Activated CD4-positive, alpha-beta memory T cell treated with anti-CD3 and anti-CD28 coated beads, Interleukin-2, amount 10 ng/mL, durations not matched to agents 7 days and 5 days (primary cell): ENCODE measurements around the gene UGT1A9. TPM values are rescaled to one million over a fixed set of nuclear protein-coding genes. Genes with fewer than 3 reads are reported as not detected.
"Not testable (repeated sequence)": the region's sequence is repeated elsewhere in the genome, so short reads cannot be mapped to it uniquely, and the experiment has no call there.

Experiments
- CTCF ChIA-PET: fragments of 350-600 bp; sonication (Branson Sonifier 250); formaldehyde crosslinking; loops from one replicate; lab custom pipeline; 2021; ENCODE audit warnings: antibody characterized with exemption, inconsistent platforms; lab: Charles Lee
- POLR2A ChIA-PET: fragments of 350-600 bp; sonication (Branson Sonifier 250); formaldehyde crosslinking; loops from one replicate; lab custom pipeline; 2021; ENCODE audit warnings: antibody characterized with exemption; lab: Charles Lee
- DNase-seq: peaks from one replicate; pipeline ENCODE4 v3.0.0-alpha.2; 2020
- H3K27ac Mint-ChIP-seq: one replicate; pipeline ENCODE4 v1.8.0; 2021; ENCODE audit warnings: mild to moderate bottlenecking, mixed read lengths
- H3K27me3 Mint-ChIP-seq: one replicate; pipeline ENCODE4 v1.8.0; 2021; ENCODE audit warnings: mixed read lengths
- H3K36me3 Mint-ChIP-seq: one replicate; pipeline ENCODE4 v1.8.0; 2021; ENCODE audit warnings: low read depth, mixed read lengths
- H3K4me1 Mint-ChIP-seq: one replicate; pipeline ENCODE4 v1.8.0; 2021; ENCODE audit warnings: mixed read lengths
- H3K4me3 Mint-ChIP-seq: one replicate; pipeline ENCODE4 v1.8.0; 2021; ENCODE audit warnings: mild to moderate bottlenecking, mixed read lengths
- H3K9me3 Mint-ChIP-seq: one replicate; pipeline ENCODE4 v1.8.0; 2021; ENCODE audit warnings: mixed read lengths
- total RNA-seq, 2 experiments: library from RNA; stranded (reverse); gene quantifications; one replicate each; pipeline ENCODE4 v1.2.3, GENCODE V29; 2021

The UGT1A9 gene
- not detected for total RNA-seq

DNA sequence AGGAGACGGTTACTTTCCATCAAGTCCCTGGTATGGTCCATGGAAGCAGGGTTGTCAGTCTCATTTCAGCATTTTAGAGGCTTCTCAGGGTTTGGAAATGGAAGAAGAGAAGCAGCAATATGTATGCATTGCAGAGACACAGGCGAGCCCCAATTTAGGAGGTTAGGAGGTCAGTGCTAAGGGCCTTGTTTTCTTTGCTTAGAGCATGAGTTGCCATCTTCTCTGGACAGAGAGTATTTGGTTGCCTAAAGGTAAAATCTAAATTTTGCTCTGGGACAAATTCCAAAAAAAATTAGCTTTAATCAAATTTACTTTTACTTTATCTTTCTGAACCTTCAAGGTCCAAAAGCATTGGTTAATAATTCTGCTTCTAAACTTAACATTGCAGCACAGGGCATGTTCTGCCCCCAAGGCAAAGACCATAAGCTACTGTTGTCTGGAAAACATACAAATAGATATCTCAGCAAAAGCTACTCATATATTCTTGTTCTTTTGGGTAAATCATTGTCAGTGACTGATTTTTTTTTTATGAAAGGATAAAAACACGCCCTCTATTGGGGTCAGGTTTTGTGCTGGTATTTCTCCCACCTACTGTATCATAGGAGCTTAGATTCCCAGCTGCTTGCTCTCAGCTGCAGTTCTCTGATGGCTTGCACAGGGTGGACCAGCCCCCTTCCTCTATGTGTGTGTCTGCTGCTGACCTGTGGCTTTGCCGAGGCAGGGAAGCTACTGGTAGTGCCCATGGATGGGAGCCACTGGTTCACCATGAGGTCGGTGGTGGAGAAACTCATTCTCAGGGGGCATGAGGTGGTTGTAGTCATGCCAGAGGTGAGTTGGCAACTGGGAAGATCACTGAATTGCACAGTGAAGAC, at the start of gene UGT1A9:
Gene UGT1A9, plus strand, starts transcription at position 609 of the 872 bp plus-strand sequence. Its CDS starts 37 bp downstream, at position 646.
- H3K4me1 Mint-ChIP-seq, result no peaks in the 10 kb centered on the region

DNA sequence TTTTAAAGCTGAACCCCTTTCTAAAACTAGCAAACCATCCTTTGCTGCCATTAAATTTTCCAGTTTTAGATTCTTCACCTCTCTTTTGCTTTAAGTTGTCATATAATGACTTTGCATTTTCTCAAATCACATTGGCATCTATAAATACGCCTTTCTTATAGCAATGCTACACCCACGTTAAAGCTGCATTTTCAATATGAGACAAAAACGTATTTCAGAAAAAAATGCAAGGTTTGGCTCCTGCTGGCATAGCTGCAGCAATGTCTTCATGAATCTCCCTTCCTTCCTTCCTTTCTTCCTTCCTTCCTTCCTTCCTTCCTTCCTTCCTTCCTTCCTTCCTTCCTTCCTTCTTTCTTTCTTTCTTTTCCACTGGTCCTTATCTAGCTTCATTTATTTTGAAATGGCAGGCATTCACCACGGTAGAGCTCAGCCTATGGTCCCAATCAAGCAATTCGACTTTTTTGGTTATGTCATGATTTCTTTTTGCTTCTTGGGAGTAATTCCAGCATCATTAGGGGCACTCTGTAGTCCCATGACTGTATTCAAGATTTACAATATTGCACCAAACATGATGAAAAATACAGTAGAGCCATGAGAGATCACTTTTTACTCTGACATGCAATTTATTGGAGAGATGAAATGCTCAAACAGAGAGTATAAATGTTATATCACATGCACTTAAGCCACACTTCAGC, 44.2 kb upstream of the UGT1A9 start:
- no peak for DNase-seq
- no peaks in the 10 kb centered on the region for H3K4me1 Mint-ChIP-seq
- H3K27me3 Mint-ChIP-seq, result peaks cover 46% of the 10 kb centered on the region
- H3K27ac Mint-ChIP-seq, result no peak overlapping the region
- H3K36me3 Mint-ChIP-seq, result no peaks in the 10 kb centered on the region
- POLR2A ChIA-PET, result interaction anchor here (0.7 kb wide), 1 partner anchor 29 kb away, joined by 3 read pairs; no protein-coding TSS in a partner anchor
- no peak overlapping the region for H3K4me3 Mint-ChIP-seq
- peaks cover 10% of the 10 kb centered on the region for H3K9me3 Mint-ChIP-seq
- CTCF ChIA-PET, result no interaction called here

More for the DNA sequence above, at the start of gene UGT1A9:
- H3K4me3 Mint-ChIP-seq, result no peak within 1 kb of the TSS
- ChIA-PET POLR2A (no interaction called here), CTCF (interaction anchor here (0.6 kb wide), 1 partner anchor 542 kb away, joined by 3 read pairs; no protein-coding TSS in a partner anchor)
- H3K27me3 Mint-ChIP-seq, result peaks cover 30% of the 10 kb centered on the region
- H3K36me3 Mint-ChIP-seq, result no peaks in the 10 kb centered on the region
- no peak within 1 kb of the TSS for H3K27ac Mint-ChIP-seq
- H3K9me3 Mint-ChIP-seq, result no peaks in the 10 kb centered on the region
- DNase-seq, result no peak

DNA sequence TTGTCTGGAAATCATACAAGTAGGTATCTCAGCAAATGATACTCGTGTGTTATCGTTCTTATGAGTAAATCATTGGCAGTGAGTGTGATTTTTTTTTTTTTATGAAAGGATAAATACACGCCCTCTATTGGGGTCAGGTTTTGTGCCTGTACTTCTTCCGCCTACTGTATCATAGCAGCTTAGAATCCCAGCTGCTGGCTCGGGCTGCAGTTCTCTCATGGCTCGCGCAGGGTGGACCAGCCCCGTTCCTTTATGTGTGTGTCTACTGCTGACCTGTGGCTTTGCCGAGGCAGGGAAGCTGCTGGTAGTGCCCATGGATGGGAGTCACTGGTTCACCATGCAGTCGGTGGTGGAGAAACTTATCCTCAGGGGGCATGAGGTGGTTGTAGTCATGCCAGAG, 35.4 kb upstream of the UGT1A9 start, which contains the start of gene UGT1A10:
Gene UGT1A10, plus strand, starts transcription at position 143 of the 400 bp plus-strand sequence. Its CDS starts 75 bp downstream, at position 218.
- H3K4me1 Mint-ChIP-seq, DNase-seq, POLR2A ChIA-PET, H3K36me3 Mint-ChIP-seq, H3K27ac Mint-ChIP-seq, H3K9me3 Mint-ChIP-seq, H3K4me3 Mint-ChIP-seq, CTCF ChIA-PET: not testable (repeated sequence)
- H3K27me3 Mint-ChIP-seq, result peaks cover 31% of the 10 kb centered on the region

DNA sequence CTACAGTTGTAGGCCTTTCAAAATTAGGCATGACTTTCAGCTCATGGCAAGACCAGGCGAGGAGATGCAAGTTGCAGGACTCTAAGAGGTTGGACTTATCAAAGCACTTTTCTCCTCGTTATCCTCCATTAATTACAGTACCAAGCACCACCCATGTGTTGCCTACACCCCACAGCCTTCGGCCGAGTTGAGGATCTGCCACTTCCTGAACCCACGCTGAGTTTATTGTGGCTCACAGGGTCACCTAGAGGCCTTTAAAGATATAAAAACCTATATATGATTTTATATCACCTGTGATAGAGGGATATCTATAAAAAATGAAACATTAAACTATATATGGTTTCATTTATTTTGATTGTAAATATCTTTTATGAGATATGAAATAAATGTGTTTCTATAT, 32.9 kb upstream of the UGT1A9 start:
- peaks cover 16% of the 10 kb centered on the region for H3K27me3 Mint-ChIP-seq
- H3K36me3 Mint-ChIP-seq, result no peaks in the 10 kb centered on the region
- ChIA-PET CTCF (no interaction called here), POLR2A (no interaction called here)
- no peak overlapping the region for H3K4me3 Mint-ChIP-seq
- H3K9me3 Mint-ChIP-seq, result no peaks in the 10 kb centered on the region
- H3K4me1 Mint-ChIP-seq, result no peaks in the 10 kb centered on the region
- H3K27ac Mint-ChIP-seq, result no peak overlapping the region
- DNase-seq, result no peak

DNA sequence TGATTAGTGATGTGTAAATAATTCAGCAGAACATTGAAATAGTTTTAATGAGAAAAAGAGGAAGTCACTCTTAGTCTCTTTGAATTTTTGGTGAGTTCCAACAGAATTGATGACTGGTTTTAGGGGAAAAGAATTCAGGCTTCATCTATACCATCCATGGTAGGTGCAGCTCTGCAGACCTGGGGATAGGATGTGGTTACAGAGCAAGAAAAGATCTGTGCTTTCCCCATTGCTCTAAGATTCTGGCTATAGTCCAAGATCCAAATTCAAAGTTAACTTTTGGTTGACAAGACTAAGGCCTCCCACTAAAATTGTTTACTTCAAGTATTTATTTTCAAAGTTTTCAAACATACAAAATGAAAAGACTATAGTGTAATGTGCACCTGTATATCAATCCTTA, 31.8 kb upstream of the UGT1A9 start:
- H3K27me3 Mint-ChIP-seq, result peaks cover 9% of the 10 kb centered on the region
- CTCF ChIA-PET, result no interaction called here
- H3K4me1 Mint-ChIP-seq, result no peaks in the 10 kb centered on the region
- H3K36me3 Mint-ChIP-seq, result no peaks in the 10 kb centered on the region
- H3K9me3 Mint-ChIP-seq, result peaks cover 5% of the 10 kb centered on the region
- no peak for DNase-seq
- no peak overlapping the region for H3K4me3 Mint-ChIP-seq
- POLR2A ChIA-PET, result no interaction called here
- no peak overlapping the region for H3K27ac Mint-ChIP-seq

DNA sequence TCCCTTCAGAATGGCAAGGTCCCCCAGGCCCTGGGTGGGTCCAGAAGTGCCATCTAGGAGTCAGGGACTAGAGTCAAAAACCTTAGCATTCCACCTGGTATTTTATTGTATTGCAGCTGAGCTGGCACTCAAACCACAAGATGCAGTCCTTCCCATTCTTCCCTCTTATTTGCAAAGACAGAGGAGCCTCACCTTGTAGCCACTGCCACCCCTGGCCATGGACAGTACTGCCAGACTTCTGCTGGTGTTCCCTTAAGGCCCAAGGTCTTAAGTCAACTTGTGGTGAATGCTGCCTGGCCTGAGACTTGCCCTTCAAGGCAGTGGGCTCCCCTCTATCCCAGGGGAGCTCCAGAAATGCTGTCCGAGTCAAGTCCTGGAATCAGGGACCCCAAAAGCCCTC, 28.6 kb upstream of the UGT1A9 start:
- Mint-ChIP-seq H3K27ac (no peak overlapping the region), H3K4me3 (no peak overlapping the region), H3K27me3 (peaks cover 14% of the 10 kb centered on the region), H3K4me1 (no peaks in the 10 kb centered on the region), H3K36me3 (peaks cover 4% of the 10 kb centered on the region), H3K9me3 (peaks cover 16% of the 10 kb centered on the region)
- ChIA-PET CTCF (no interaction called here), POLR2A (no interaction called here)
- no peak for DNase-seq

DNA sequence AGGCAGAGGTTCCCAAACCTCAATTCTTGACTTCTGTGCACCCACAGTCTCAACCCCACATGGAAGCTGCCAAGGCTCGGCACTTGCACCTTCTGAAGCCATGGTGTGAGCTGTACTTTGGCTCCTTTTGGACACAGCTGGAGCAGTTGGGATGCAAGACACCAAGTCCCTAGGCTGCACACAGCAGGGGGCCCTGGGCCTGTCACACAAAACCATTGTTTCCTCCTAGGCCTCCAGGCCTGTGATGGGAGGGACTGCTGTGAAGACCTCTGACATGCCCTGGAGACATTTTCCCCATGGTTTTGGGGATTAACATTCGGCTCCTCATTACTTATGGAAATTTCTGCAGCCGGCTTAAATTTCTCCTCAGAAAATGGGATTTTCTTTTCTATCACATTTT, 25.7 kb upstream of the UGT1A9 start:
- DNase-seq, H3K27ac Mint-ChIP-seq, H3K4me1 Mint-ChIP-seq, H3K4me3 Mint-ChIP-seq, POLR2A ChIA-PET, H3K36me3 Mint-ChIP-seq, CTCF ChIA-PET: not testable (repeated sequence)
- H3K27me3 Mint-ChIP-seq, result peaks cover 17% of the 10 kb centered on the region
- peaks cover 16% of the 10 kb centered on the region for H3K9me3 Mint-ChIP-seq

DNA sequence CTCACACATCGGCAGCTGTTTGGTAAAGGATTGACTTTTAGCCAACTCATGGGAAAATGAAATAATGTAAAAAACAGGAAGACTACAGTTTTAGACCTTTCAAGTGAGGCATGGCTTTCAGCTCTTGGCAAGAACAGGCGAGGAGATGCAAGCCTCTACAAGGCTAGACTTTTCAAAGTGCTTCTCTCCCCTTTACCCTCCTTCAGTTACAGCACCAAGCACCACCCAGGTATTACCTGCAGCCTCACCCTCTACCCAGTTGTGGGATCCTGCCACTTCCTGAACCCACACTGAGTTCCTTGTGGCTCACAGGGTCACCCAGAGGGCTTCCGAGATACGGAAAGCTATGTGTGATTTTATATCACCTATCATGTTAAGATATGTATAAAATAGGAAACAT, 20.7 kb upstream of the UGT1A9 start:
- peaks cover 4% of the 10 kb centered on the region for H3K36me3 Mint-ChIP-seq
- no peak overlapping the region for H3K27ac Mint-ChIP-seq
- H3K9me3 Mint-ChIP-seq, result peaks cover 11% of the 10 kb centered on the region
- peaks cover 20% of the 10 kb centered on the region for H3K27me3 Mint-ChIP-seq
- H3K4me3 Mint-ChIP-seq, result no peak overlapping the region
- ChIA-PET CTCF (no interaction called here), POLR2A (no interaction called here)
- no peak for DNase-seq
- no peaks in the 10 kb centered on the region for H3K4me1 Mint-ChIP-seq

DNA sequence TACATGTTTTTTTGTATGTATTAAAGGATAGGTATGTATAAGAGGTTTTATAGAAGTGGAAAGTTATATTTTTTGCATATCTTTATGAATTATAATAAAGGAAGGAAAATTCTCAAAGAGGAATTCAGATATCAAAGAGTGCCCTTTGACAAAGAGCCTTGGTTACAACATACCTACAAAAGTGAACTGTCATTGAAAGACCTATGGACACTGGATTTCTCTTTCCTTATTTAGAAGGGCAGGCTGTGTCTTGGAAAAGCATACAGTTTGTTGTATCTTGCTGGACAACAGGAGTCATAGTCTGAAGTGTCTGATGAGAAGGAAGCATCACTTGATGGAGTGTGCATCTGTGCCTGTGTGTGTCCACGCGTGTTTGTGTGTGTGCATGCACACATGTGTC, 20.3 kb upstream of the UGT1A9 start:
- Mint-ChIP-seq H3K36me3 (peaks cover 2% of the 10 kb centered on the region), H3K9me3 (peaks cover 9% of the 10 kb centered on the region), H3K4me1 (peaks cover under 1% of the 10 kb centered on the region), H3K4me3 (no peak overlapping the region), H3K27me3 (peaks cover 20% of the 10 kb centered on the region), H3K27ac (no peak overlapping the region)
- no peak for DNase-seq
- CTCF ChIA-PET, result no interaction called here
- POLR2A ChIA-PET, result no interaction called here

DNA sequence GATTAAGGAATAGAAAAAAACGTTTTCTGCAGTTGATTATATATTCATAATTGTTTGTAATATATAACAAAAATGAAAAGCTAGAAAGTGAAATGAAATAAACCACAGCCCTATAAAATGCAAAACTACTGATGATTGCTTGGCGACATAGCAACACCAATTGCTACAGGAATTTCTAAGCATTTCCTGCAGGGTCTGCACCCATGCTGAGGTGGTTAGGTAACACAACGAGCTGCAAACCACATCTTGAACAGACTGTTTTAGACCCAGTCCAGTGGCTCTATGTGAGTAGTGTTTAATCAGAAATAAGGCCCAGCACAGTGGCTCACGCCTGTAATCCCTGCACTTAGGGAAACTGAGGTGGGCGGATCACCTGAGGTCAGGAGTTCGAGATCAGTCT, 17.2 kb upstream of the UGT1A9 start:
- DNase-seq, result no peak
- POLR2A ChIA-PET, result no interaction called here
- Mint-ChIP-seq H3K4me1 (peaks cover 3% of the 10 kb centered on the region), H3K27me3 (peaks cover 29% of the 10 kb centered on the region), H3K4me3 (no peak overlapping the region), H3K36me3 (no peaks in the 10 kb centered on the region), H3K27ac (no peak overlapping the region), H3K9me3 (no peaks in the 10 kb centered on the region)
- CTCF ChIA-PET, result no interaction called here

DNA sequence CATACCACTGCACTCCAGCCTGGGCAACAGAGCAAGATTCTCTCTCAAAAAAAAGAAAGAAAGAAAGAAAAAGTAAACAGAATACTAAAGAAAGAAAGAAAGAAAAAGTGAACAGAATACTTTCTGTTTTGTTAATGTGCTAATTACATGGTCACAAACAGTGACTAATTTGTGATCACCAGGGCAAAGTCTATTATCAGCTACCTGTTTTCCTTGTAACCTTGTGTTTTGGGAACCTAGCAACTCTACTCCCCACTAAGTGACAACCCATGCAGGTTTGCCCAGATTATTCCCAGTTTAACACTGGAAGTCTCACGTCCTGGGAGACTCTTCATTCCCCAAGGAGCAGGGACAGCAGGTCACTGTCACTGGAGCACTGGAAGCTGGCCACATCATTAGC, 16.7 kb upstream of the UGT1A9 start:
- CTCF ChIA-PET, result no interaction called here

DNA sequence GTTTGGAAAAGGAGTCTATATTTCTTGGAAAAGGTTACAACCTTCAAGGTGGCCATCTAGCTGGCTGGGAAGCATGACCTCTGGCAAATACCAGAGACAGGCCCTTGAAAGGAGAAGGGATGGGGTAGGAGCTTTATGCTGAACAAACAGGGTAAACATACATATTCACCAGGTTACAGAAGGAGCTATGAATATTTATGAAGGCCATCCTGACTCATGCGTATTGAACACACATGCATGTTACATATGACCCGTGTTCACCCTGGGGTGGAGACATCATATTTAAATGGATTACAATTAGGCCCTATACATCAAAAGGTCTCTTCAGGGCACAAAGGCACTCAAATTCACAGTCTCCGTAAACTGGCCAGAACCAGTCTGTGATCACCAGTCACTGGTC, 15.8 kb upstream of the UGT1A9 start:
- H3K9me3 Mint-ChIP-seq, H3K4me3 Mint-ChIP-seq, DNase-seq, H3K27ac Mint-ChIP-seq, CTCF ChIA-PET, H3K36me3 Mint-ChIP-seq, H3K4me1 Mint-ChIP-seq, POLR2A ChIA-PET: not testable (repeated sequence)
- peaks cover 36% of the 10 kb centered on the region for H3K27me3 Mint-ChIP-seq

More for the DNA sequence above, 16.7 kb upstream of the UGT1A9 start:
- Mint-ChIP-seq H3K9me3 (no peaks in the 10 kb centered on the region), H3K27ac (no peak overlapping the region), H3K36me3 (no peaks in the 10 kb centered on the region), H3K4me1 (peaks cover 3% of the 10 kb centered on the region), H3K27me3 (peaks cover 35% of the 10 kb centered on the region), H3K4me3 (no peak overlapping the region)
- POLR2A ChIA-PET, result no interaction called here
- DNase-seq, result no peak

DNA sequence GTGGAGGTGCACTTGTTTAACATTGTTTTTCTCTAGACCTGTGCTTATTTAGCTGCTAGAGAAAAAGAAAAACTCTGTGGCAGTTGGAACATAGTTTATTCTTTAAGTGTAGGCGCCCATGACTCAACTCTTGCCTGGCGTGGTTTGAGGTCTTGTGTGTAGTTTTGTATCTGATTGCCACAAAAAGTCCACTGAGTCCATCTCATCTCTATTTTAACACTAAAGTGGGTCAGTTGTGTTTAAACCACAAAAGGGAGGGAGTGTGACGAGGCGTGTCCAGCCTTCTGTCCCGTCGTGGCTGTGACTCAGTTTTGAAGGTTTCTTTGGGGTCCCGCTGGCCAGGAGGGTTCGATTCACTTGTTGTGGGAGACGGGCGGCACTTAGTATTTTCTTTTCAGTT, 15.3 kb upstream of the UGT1A9 start:
- no peak overlapping the region for H3K27ac Mint-ChIP-seq
- peaks cover 3% of the 10 kb centered on the region for H3K4me1 Mint-ChIP-seq
- no peak overlapping the region for H3K4me3 Mint-ChIP-seq
- H3K36me3 Mint-ChIP-seq, result no peaks in the 10 kb centered on the region
- no peak for DNase-seq
- no peaks in the 10 kb centered on the region for H3K9me3 Mint-ChIP-seq
- CTCF ChIA-PET, result no interaction called here
- peaks cover 39% of the 10 kb centered on the region for H3K27me3 Mint-ChIP-seq
- POLR2A ChIA-PET, result interaction anchor here (0.6 kb wide), 1 partner anchor 29 kb away, joined by 3 read pairs; no protein-coding TSS in a partner anchor
